HCT116 (cell line): ENCODE results near the gene CTNNA2. TPM values are rescaled to one million over a fixed set of nuclear protein-coding genes. Genes with fewer than 3 reads are reported as not detected.

Source experiments
- ATAC-seq: fragments of 200-7000 bp; cut with Tn5 transposase; 2 replicates; pipeline ENCODE4 v1.9.1; 2020; ENCODE audit warnings: mild to moderate bottlenecking, moderate library complexity
- BruUV-seq: library from RNA; stranded (reverse); fragments of 400-500 nt; replicated peaks from 2 replicates; lab custom pipeline; 2021; lab: Mats Ljungman, UMichigan
- CTCF ChIA-PET: fragments of 300-600 bp; sonication (Branson Sonifier 250); formaldehyde crosslinking; loops from one replicate; lab custom pipeline; 2021; ENCODE audit warnings: antibody characterized with exemption; lab: Charles Lee
- POLR2A ChIA-PET: fragments of 300-600, 350-600 bp; sonication (Branson Sonifier 250); formaldehyde crosslinking; loops from one replicate; lab custom pipeline; 2021; ENCODE audit warnings: antibody characterized with exemption; lab: Charles Lee
- RAD21 ChIA-PET, 2 experiments: fragments of 300-600 bp; sonication (Branson Sonifier 250); formaldehyde crosslinking; loops; one replicate each; lab custom pipeline; 2023; ENCODE audit warnings: low total read pairs in 2 of 2; ENCODE audit not compliant: uncharacterized antibody in 2 of 2, unreplicated experiment in 2 of 2, low non-redundant PET in 1 of 2; lab: Charles Lee
- DNase-seq: peaks from one replicate; pipeline ENCODE4 v3.0.0-alpha.2; 2010; ENCODE audit warnings: low read depth, low spot score
- H2AFZ ChIP-seq: fragments of 200-600 bp; shearing (Covaris generic), sonication (generic); 2 replicates; pipeline ENCODE4 v1.6.1; 2017; ENCODE audit warnings: low read depth, mixed run types, mixed read lengths, antibody characterized with exemption, low read length; ENCODE audit not compliant: poor library complexity, severe bottlenecking
- H3K27ac ChIP-seq: 2 replicates; pipeline ENCODE4 v1.5.1; 2012; ENCODE audit warnings: low read depth, low read length
- H3K27me3 ChIP-seq: fragments of 200-600 bp; sonication (generic); 2 replicates; pipeline ENCODE4 v1.6.1; 2016; ENCODE audit warnings: mixed run types, low read length, mixed read lengths; ENCODE audit not compliant: insufficient read depth
- H3K36me3 ChIP-seq, 2 experiments: fragments of 200-500 bp in 1 of 2; fragments of 200-600 bp in 1 of 2; sonication (Bioruptor generic) in 1 of 2; sonication (generic) in 1 of 2; 2 replicates each; pipeline versions ENCODE4 v1.5.1 to v1.6.1; 2014 to 2016; ENCODE audit warnings: low read length in 2 of 2, inconsistent platforms in 1 of 2, mixed read lengths in 1 of 2, mixed run types in 1 of 2; ENCODE audit not compliant: insufficient read depth in 2 of 2, control insufficient read depth in 1 of 2
- H3K4me1 ChIP-seq, 2 experiments: fragments of 200-600 bp in 1 of 2; sonication (generic) in 1 of 2; 2 replicates each; pipeline versions ENCODE4 v1.5.1 to v1.6.1; 2012 to 2017; ENCODE audit warnings: low read length in 2 of 2, inconsistent platforms in 1 of 2, mild to moderate bottlenecking in 1 of 2, mixed read lengths in 1 of 2, mixed run types in 1 of 2, moderate library complexity in 1 of 2; ENCODE audit not compliant: insufficient read depth in 2 of 2, control insufficient read depth in 1 of 2
- H3K4me2 ChIP-seq: fragments of 200-600 bp; sonication (generic); 2 replicates; pipeline ENCODE4 v1.6.1; 2017; ENCODE audit warnings: mixed run types, low read length, mixed read lengths
- H3K4me3 ChIP-seq, 2 experiments: fragments of 200-600 bp in 1 of 2; sonication (generic) in 1 of 2; replicated peaks in 1 of 2; 2 replicates each; pipeline ENCODE4 v1.5.1; 2011 to 2016; ENCODE audit warnings: low read length in 2 of 2, control low read depth in 1 of 2, low read depth in 1 of 2, mild to moderate bottlenecking in 1 of 2, mixed read lengths in 1 of 2, mixed run types in 1 of 2
- H3K79me2 ChIP-seq: fragments of 200-600 bp; sonication (generic); 2 replicates; pipeline ENCODE4 v1.6.1; 2017; ENCODE audit warnings: mild to moderate bottlenecking, mixed run types, low read length, moderate library complexity, mixed read lengths; ENCODE audit not compliant: insufficient read depth
- H3K9ac ChIP-seq: fragments of 200-600 bp; sonication (generic); 2 replicates; pipeline ENCODE4 v1.6.1; 2016; ENCODE audit warnings: low read length, mixed read lengths
- H3K9me2 ChIP-seq: fragments of 200-600 bp; sonication (generic), shearing (Covaris generic); 2 replicates; pipeline ENCODE4 v1.6.1; 2017; ENCODE audit warnings: mixed run types, mild to moderate bottlenecking, moderate library complexity; ENCODE audit not compliant: insufficient read depth
- H3K9me3 ChIP-seq, 2 experiments: fragments of 200-500 bp in 1 of 2; fragments of 200-600 bp in 1 of 2; sonication (Bioruptor generic) in 1 of 2; sonication (generic) in 1 of 2; 2 replicates each; pipeline ENCODE4 v1.6.1; 2014 to 2017; ENCODE audit warnings: low read length in 2 of 2, mixed read lengths in 2 of 2, inconsistent platforms in 1 of 2, low read depth in 1 of 2, mild to moderate bottlenecking in 1 of 2, mixed run types in 1 of 2, moderate library complexity in 1 of 2; ENCODE audit not compliant: control insufficient read depth in 1 of 2, insufficient read depth in 1 of 2
- H4K20me1 ChIP-seq: fragments of 200-600 bp; sonication (generic), shearing (Covaris generic); 2 replicates; pipeline ENCODE4 v1.6.1; 2017; ENCODE audit warnings: mixed run types, mild to moderate bottlenecking, moderate library complexity; ENCODE audit not compliant: insufficient read depth
- ELF1 ChIP-seq: IDR thresholded peaks from 2 replicates; pipeline ENCODE4 v1.6.1; 2012; ENCODE audit warnings: low read depth, borderline replicate concordance
- EZH2 ChIP-seq: fragments of 200-600 bp; sonication (generic); IDR thresholded peaks from 2 replicates; pipeline ENCODE4 v1.6.1; 2017; ENCODE audit warnings: antibody characterized with exemption, mixed run types
- FOSL1 ChIP-seq: IDR thresholded peaks from 2 replicates; pipeline ENCODE4 v1.6.1; 2012; ENCODE audit warnings: low read depth
- JUND ChIP-seq: IDR thresholded peaks from 2 replicates; pipeline ENCODE4 v1.6.1; 2012
- POLR2A ChIP-seq: IDR thresholded peaks from 2 replicates; pipeline ENCODE4 v1.7.0; 2011; ENCODE audit warnings: borderline replicate concordance; ENCODE audit not compliant: insufficient read depth, insufficient read length; ENCODE audit errors: extremely low read depth
- POLR2AphosphoS5 ChIP-seq: IDR thresholded peaks from 2 replicates; pipeline ENCODE4 v1.6.1; 2011; ENCODE audit warnings: mild to moderate bottlenecking, low read depth, low read length, moderate library complexity
- SIN3A ChIP-seq: IDR thresholded peaks from 2 replicates; pipeline ENCODE4 v1.6.1; 2012; ENCODE audit warnings: low read depth
- TCF7L2 ChIP-seq: IDR thresholded peaks from 2 replicates; pipeline ENCODE4 v1.7.0; 2011; ENCODE audit warnings: borderline replicate concordance, inconsistent platforms; ENCODE audit not compliant: insufficient read depth, insufficient read length; ENCODE audit errors: extremely low read depth
- YY1 ChIP-seq: IDR thresholded peaks from 2 replicates; pipeline ENCODE4 v1.6.1; 2011; ENCODE audit warnings: low read length, low read depth, moderate library complexity, mild to moderate bottlenecking; ENCODE audit not compliant: insufficient replicate concordance; ENCODE audit errors: extremely low read depth
- ZFX ChIP-seq: fragments of 450-650 bp; IDR thresholded peaks from 2 replicates; pipeline ENCODE4 v1.6.1; 2017
- ZNF274 ChIP-seq: fragments of 200-500 bp; sonication (Bioruptor generic); IDR thresholded peaks from 2 replicates; pipeline ENCODE4 v1.6.1; 2014; ENCODE audit warnings: mild to moderate bottlenecking, low read depth, low read length, inconsistent platforms
- intact Hi-C: fragments of 100-400 bp; cut with micrococcal nuclease; formaldehyde crosslinking; loops from 2 replicates; pipeline ENCODE4 v1.10.0; 2022
- total RNA-seq: library from RNA; stranded (reverse); gene quantifications from one replicate; pipeline ENCODE4 v1.2.1, GENCODE V29; 2021; ENCODE audit not compliant: unreplicated experiment

The CTNNA2 gene
- total RNA-seq, 1 experiment from 2014 or later: not detected

GRCh38 chr2:79964966-79965365, 452.1 kb downstream of the CTNNA2 start:
- ChIA-PET RAD21 (no interaction called here), POLR2A (no interaction called here), CTCF (no interaction called here)
- no peaks in the 10 kb centered on the region for H4K20me1 ChIP-seq
- H3K36me3 ChIP-seq: no peaks in the 10 kb centered on the region
- H3K4me2 ChIP-seq: no peak overlapping the region
- DNase-seq: no peak
- peaks cover 0 to 3% of the 10 kb centered on the region in 2 experiments; a peak in 2 of 4 replicates for H3K9me3 ChIP-seq
- ATAC-seq: no peak
- TF ChIP-seq FOSL1 (no peak), POLR2A (no peak), JUND (no peak), POLR2AphosphoS5 (no peak), TCF7L2 (no peak), YY1 (no peak), ZNF274 (no peak)
- no TSS peak for BruUV-seq
- no peaks in the 10 kb centered on the region for H3K9me2 ChIP-seq
- H3K4me1 ChIP-seq: no peaks in the 10 kb centered on the region
- no peak overlapping the region for H3K4me3 ChIP-seq
- intact Hi-C loops: no loop called here
- H3K27ac ChIP-seq: no peak overlapping the region
- no peak overlapping the region for H2AFZ ChIP-seq
- no peak overlapping the region for H3K9ac ChIP-seq
- H3K79me2 ChIP-seq: no peaks in the 10 kb centered on the region
- no peaks in the 10 kb centered on the region for H3K27me3 ChIP-seq

- POLR2A ChIA-PET: no interaction called here
- CTCF ChIA-PET: no interaction called here
- H3K36me3 ChIP-seq: no peaks in the 10 kb centered on the region
- no TSS peak for BruUV-seq
- no peak overlapping the region for H3K4me2 ChIP-seq
- no peak for TF ChIP-seq ZFX
- TF ChIP-seq ELF1: no peak
- TF ChIP-seq EZH2: no peak
- TF ChIP-seq SIN3A: no peak
- H3K4me1 ChIP-seq: no peaks in the 10 kb centered on the region
- H3K9ac ChIP-seq: no peak overlapping the region
- H3K9me3 ChIP-seq: peaks cover 0 to under 1% of the 10 kb centered on the region in 2 experiments; a peak in 1 of 4 replicates
- H3K79me2 ChIP-seq: no peaks in the 10 kb centered on the region
- H2AFZ ChIP-seq: no peak overlapping the region
- H4K20me1 ChIP-seq: no peaks in the 10 kb centered on the region
- no peak overlapping the region for H3K27ac ChIP-seq
- H3K9me2 ChIP-seq: no peaks in the 10 kb centered on the region
- no peaks in the 10 kb centered on the region for H3K27me3 ChIP-seq
- no peak for ATAC-seq
- DNase-seq: no peak
- intact Hi-C loops: no loop called here
- H3K4me3 ChIP-seq: no peak overlapping the region
- RAD21 ChIA-PET: no interaction called here
Measured at GRCh38 chr2:79966369-79966768, 453.5 kb downstream of the CTNNA2 start.
